Sigmoid colon (tissue), 3 donors: ENCODE data around the gene DYDC1.

Experiments used
- CTCF ChIP-seq, 4 experiments: fragments of 450-650 bp in 3 of 4; fragments of 200-600 bp in 1 of 4; IDR thresholded peaks; one replicate each; pipeline ENCODE4 v1.5.1; 2016 to 2019; ENCODE audit warnings: antibody characterized with exemption in 4 of 4, mild to moderate bottlenecking in 3 of 4, moderate library complexity in 2 of 4
- POLR2A ChIP-seq, 2 donors: fragments of 450-650 bp; IDR thresholded peaks; one replicate each; pipeline ENCODE4 v1.6.1; 2016; ENCODE audit warnings: antibody characterized with exemption in 2 of 2, mild to moderate bottlenecking in 2 of 2, moderate library complexity in 2 of 2

DNA sequence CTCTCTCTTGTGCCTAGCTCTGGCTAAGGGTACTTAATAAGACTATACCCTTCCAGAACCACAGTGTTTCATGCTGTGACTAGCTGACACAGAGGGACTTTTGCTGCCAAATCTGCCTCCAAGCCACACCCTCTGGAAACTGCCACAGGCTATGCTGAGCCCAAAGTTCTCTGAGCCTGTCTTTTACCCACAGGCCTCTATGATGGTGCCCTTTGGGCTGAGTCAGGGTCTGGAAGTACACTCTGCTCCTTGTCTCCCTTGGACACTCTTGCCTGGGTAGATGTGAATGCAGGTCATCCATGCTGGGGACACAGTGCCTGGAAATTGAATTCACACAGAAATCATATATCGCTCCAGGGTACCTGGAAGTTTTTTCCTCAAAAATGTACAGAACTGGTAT lies 22.6 kb downstream of the DYDC1 start:
- no peak for TF ChIP-seq POLR2A (IDR thresholded peaks at IDR 0.05)
- no peak for TF ChIP-seq CTCF (IDR thresholded peaks at IDR 0.05)
